ENCODE results near the gene PKN1. TPM values are rescaled to one million over a fixed set of nuclear protein-coding genes. Genes with fewer than 3 reads are reported as not detected.

The PKN1 gene
- total RNA-seq, 3 donors from 2014 or later (not counting 1 experiment from before 2014, with no cell fraction given) = 323 to 351 (median 350) TPM

DNA sequence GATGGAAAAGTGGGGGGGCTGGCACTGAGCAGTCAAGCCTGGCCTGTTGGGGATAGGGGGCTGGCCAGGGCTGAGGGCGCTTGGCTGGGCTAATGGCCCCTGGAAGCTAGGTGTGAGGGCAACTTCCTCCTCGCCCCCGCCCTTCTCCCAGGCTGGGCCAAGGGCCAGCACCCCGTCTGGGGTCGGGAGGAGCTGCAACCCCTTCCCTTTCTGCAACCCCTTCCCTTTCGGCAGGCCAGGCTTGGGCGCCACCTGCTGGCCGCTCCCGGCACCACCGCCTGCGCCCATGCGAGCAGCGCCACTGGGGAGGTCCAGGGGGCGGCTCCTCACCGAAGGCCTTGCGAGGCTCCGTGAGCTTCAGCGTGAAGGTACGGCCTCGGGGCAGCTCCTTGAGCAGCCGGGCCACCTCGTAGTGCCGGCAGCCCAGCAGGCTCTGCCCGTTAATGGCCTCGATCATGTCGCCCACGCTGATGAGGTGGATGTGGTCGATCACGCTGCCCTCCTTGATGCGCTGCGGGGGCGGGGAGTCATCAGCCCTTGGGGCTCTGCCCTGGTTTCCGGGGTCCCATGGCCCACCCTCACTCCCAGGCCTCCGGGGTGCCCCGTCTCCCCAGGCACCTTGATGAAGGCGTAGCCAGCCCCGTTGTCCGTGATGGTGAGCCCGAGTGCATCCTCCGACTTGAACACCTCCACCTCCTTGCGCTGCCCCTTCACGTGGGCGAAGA, 47.0 kb downstream of the PKN1 start:
- Mint-ChIP-seq H3K27me3 (ENCODE audit: low read depth in 2 of 2) (no peaks in the 10 kb centered on the region), H3K4me3 (no peak overlapping the region), H3K4me1 (peaks cover 12 to 26% of the 10 kb centered on the region in 2 donors), H3K27ac (no peak overlapping the region), H3K36me3 (no peaks in the 10 kb centered on the region), H3K9me3 (no peaks in the 10 kb centered on the region)
- intact Hi-C loops (cut with micrococcal nuclease) = loop anchor here (5.0 to 10.0 kb wide), 2 partner anchors 343 to 595 kb away; partner anchors contain the start of gene ASF1B
- Histone ChIP-seq H3K36me3 (ENCODE audit: control insufficient read depth, insufficient read depth, low read length) (peaks cover 13% of the 10 kb centered on the region), H3K9me3 (ENCODE audit: control insufficient read depth, insufficient read depth, low read length) (no peaks in the 10 kb centered on the region), H3K27me3 (ENCODE audit: control insufficient read depth, insufficient read depth, low read length) (no peaks in the 10 kb centered on the region), H3K27ac (ENCODE audit: low read length) (no peak overlapping the region), H3K4me1 (ENCODE audit: control insufficient read depth, insufficient read depth, low read length) (peaks cover 37% of the 10 kb centered on the region), H3K4me3 (ENCODE audit: low read length) (no peak overlapping the region)
- ATAC-seq (peak in 2 of 3 donors; percentile 30 to 49), DNase-seq (peak; percentile 80 to 81)
- 52% methylated on average over 43 of the region's 43 CpGs for WGBS (ENCODE audit: insufficient coverage)
- TF ChIP-seq, protein P1, sequence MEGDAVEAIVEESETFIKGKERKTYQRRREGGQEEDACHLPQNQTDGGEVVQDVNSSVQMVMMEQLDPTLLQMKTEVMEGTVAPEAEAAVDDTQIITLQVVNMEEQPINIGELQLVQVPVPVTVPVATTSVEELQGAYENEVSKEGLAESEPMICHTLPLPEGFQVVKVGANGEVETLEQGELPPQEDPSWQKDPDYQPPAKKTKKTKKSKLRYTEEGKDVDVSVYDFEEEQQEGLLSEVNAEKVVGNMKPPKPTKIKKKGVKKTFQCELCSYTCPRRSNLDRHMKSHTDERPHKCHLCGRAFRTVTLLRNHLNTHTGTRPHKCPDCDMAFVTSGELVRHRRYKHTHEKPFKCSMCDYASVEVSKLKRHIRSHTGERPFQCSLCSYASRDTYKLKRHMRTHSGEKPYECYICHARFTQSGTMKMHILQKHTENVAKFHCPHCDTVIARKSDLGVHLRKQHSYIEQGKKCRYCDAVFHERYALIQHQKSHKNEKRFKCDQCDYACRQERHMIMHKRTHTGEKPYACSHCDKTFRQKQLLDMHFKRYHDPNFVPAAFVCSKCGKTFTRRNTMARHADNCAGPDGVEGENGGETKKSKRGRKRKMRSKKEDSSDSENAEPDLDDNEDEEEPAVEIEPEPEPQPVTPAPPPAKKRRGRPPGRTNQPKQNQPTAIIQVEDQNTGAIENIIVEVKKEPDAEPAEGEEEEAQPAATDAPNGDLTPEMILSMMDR (IDR thresholded peaks at IDR 0.05) = peak; percentile 94

DNA sequence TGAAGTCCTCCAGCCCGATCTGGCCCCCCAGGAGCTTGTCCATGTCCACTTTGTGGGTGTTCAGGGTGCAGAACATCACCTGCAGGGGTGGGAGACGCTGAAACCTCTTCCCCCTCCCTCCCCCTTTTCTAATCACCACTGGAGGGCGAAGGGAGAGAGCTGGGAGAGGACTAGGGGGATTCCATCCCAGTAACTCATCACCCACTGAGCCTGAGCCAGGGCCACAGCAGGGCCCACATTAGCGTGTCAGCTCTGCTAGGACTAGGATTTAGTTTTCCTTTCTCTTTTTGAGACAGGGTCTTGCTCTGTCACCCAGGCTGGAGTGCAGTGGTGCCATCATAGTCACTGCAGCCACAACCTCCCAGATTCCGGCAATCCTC, 47.6 kb downstream of the PKN1 start:
- H3K4me3 ChIP-seq (ENCODE audit: low read length) = no peak overlapping the region
- DNase-seq (peak in 1 of 2 donors; percentile 26), ATAC-seq (no peak)
- Mint-ChIP-seq H3K4me3 (no peak overlapping the region), H3K9me3 (no peaks in the 10 kb centered on the region), H3K27ac (no peak overlapping the region), H3K27me3 (ENCODE audit: low read depth in 2 of 2) (no peaks in the 10 kb centered on the region), H3K4me1 (peaks cover 12 to 20% of the 10 kb centered on the region in 2 donors), H3K36me3 (no peaks in the 10 kb centered on the region)
- peaks cover 13% of the 10 kb centered on the region for H3K36me3 ChIP-seq (ENCODE audit: control insufficient read depth, insufficient read depth, low read length)
- intact Hi-C loops (cut with micrococcal nuclease) = no loop called here
- TF ChIP-seq, protein P1 (IDR thresholded peaks at IDR 0.05) = no peak
- peaks cover 32% of the 10 kb centered on the region for H3K4me1 ChIP-seq (ENCODE audit: control insufficient read depth, insufficient read depth, low read length)
- no peaks in the 10 kb centered on the region for H3K27me3 ChIP-seq (ENCODE audit: control insufficient read depth, insufficient read depth, low read length)
- WGBS (ENCODE audit: insufficient coverage) = 88% methylated on average over 4 of the region's 5 CpGs
- no peak overlapping the region for H3K27ac ChIP-seq (ENCODE audit: low read length)
- H3K9me3 ChIP-seq (ENCODE audit: control insufficient read depth, insufficient read depth, low read length) = no peaks in the 10 kb centered on the region

DNA sequence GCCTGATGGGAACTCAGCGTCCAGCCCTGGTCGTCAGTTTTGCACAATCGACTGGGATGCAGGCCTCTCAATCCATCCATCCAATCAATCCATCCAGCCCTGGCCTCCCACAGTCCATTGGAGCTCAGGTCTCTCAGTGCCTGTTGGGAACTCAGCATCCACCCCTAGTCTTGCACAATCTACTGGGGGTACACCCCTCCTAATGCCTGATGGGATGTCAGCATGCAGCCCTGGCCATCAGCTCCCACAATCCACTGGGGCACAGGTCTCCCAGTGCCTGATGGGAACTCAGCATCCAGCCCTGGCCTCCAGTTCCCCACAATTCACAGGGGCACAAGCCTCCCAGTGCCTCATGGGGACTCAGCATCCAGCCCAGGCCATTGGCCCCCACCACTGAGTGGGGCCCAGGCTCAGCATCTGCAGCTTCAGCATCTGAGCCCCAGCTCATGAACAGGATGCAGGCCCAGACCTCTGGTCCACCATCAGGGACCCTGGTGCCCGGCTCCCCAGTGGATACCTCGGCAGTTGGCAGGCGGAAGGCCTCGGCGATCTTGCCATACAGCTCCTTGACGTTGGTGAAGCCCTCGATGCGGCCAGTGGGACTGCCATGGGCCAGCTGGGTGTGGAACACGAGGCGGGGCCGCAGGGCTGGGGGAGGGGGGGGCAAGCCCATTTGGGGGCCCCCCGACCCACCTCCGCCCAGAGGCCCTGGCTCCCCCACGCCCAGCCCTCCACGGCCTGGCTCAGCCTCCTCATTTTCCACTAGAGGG, 49.3 kb downstream of the PKN1 start:
- H3K36me3 ChIP-seq (ENCODE audit: control insufficient read depth, insufficient read depth, low read length) = peaks cover 13% of the 10 kb centered on the region
- no peaks in the 10 kb centered on the region for H3K27me3 ChIP-seq (ENCODE audit: control insufficient read depth, insufficient read depth, low read length)
- TF ChIP-seq, protein P1 (IDR thresholded peaks at IDR 0.05) = no peak
- 95% methylated on average over 18 of the region's 18 CpGs for WGBS (ENCODE audit: insufficient coverage)
- DNase-seq (no peak), ATAC-seq (no peak)
- H3K9me3 Mint-ChIP-seq = no peaks in the 10 kb centered on the region
- no peaks in the 10 kb centered on the region for H3K36me3 Mint-ChIP-seq
- H3K4me3 ChIP-seq (ENCODE audit: low read length) = no peak overlapping the region
- peaks cover 6 to 14% of the 10 kb centered on the region in 2 donors for H3K4me1 Mint-ChIP-seq
- peaks cover 20% of the 10 kb centered on the region for H3K4me1 ChIP-seq (ENCODE audit: control insufficient read depth, insufficient read depth, low read length)
- intact Hi-C loops (cut with micrococcal nuclease) = no loop called here
- no peak overlapping the region for H3K27ac ChIP-seq (ENCODE audit: low read length)
- H3K27me3 Mint-ChIP-seq (ENCODE audit: low read depth in 2 of 2) = no peaks in the 10 kb centered on the region
- no peaks in the 10 kb centered on the region for H3K9me3 ChIP-seq (ENCODE audit: control insufficient read depth, insufficient read depth, low read length)
- H3K4me3 Mint-ChIP-seq = no peak overlapping the region
- H3K27ac Mint-ChIP-seq = no peak overlapping the region
